NOMO-1 treated with DMSO at 0.1 percent for 48 hours (cell line): ENCODE results near the gene PITX1.

Experiments
- DNase-seq: peaks from one replicate; lab custom pipeline; 2025; ENCODE audit not compliant: unreplicated experiment; lab: John Stamatoyannopoulos, UW

Gene PITX1

DNA sequence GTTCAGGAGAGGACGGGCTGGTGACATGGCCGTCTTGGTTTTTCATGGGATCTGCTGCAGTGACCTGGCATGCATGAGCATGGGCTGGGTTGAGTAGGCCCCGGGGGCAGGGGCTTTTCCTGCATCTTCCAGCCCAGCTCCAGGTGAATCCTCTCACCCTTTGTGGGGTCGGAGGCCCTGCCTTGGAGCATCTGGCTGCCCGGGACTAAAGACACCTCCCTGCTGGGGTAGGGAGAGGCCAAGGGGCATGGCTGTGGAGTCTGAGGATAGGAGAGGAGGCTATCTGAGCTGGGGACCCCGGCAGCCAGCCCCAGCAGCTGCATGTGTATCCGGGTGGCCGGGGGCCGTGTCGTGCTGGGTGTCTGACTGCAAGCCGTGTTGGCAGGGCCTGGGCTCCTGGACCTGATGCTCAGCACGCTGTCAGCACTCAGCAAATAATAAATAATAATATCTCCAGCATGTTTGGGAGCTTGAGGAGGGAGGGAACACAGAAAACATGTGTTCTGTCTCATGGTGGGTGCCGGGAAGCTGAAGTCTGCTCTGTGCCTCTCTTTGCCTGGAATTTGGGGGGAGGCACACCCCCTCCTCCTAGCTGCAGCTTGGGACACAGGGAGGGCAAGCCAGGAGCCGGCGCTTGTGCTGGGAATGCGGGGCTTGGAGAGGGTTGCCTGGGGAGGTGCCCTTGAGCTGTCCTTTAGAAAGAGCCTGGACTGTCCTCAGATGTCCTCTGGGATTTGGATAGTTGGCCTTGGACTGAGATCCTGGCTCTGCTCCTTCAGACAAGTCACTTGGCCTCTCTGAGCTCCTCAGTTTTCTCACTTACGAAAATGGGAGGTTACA, 28.4 kb upstream of the PITX1 start:
- DNase-seq: no peak

- DNase-seq: no peak
These were observed 27.0 kb upstream of the PITX1 start for GRCh38 chr5:135061001-135061400.

DNA sequence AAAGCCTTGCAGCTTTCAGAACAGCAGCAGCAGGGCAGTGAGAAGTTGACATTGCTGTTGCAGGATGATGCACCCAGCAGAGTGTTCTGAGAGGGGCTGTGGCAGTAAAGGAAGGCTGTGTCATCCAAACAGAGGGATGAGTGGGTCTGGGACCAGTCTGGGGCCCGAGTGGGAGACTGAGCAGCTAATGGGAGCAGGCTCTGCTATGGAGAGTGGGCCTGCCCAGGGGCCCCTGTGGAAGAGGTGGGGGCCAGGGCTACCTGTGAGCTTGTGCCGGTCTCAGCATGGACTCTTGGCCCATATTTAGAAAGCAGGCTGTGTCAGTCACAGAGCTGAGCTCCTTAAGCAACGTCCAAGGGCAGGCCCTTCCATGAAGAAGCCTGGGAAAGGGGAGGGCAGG, 26.0 kb upstream of the PITX1 start:
- no peak for DNase-seq

- DNase-seq: no peak
These were observed 25.2 kb upstream of the PITX1 start for GRCh38 chr5:135059000-135059923.

- no peak for DNase-seq
These were observed 24.3 kb upstream of the PITX1 start for GRCh38 chr5:135058331-135058732.

- no peak for DNase-seq
These were observed 23.2 kb upstream of the PITX1 start for GRCh38 chr5:135057233-135057632.

DNA sequence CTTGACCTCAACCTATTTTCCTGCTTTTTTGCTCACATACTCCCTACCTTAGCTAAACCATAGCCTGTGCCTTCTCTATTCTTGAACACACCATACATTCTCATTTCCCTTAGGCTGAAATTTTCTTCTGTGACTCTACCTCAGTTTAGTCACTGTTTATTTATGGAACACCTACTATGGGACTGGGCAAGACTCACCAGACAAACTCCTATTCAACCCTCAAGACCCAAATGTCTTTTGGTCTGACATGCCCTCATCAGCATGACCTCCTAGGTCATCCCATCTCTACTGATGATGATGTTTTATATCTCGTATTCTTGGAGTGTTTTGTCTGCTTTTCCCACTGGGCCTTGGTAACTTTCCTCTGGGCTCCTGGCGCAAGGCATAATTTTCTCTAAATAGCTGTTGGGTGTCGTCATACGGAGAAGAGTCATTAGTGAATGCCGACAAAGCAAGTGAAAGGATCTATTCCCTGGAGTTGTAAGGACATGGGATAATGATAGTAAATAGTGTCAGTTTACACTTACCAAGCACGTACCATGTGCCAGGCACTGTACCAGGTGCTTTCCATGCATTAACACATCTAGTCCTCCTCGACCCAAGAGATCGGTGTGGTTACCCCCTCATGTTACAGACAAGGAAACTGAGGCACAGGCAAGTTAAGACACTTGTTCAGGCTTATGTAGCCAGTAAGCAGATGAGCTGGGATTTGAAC, 22.4 kb upstream of the PITX1 start:
- no peak for DNase-seq

GRCh38 chr5:135055396-135055795, 21.4 kb upstream of the PITX1 start:
- DNase-seq: no peak

GRCh38 chr5:135054546-135054945, 20.5 kb upstream of the PITX1 start:
- no peak for DNase-seq

DNA sequence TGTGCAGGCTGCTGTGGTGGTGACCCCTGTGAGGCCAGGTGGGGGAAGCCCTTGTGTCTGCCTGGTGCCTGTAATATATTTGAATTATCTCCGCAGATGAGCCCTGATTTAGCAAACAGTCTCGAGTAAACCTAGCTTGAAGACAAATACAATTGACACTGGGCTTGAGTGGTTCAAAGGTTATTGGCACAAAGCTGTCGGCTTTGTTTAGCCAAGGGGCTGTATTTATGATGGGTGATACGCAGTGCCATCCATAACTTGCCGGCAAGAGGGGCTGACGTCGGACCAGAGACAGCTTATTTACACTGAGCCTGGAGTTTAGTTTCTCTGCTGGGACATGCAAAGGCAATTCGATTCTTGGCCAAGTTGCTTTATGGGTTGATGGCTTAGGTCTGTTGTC, 20.0 kb upstream of the PITX1 start:
- no peak for DNase-seq

- DNase-seq: peak; percentile 67
These were observed 19.2 kb upstream of the PITX1 start for GRCh38 chr5:135053278-135053677.

GRCh38 chr5:135052511-135053145, 18.6 kb upstream of the PITX1 start:
- DNase-seq: no peak

GRCh38 chr5:135051872-135052271, 17.8 kb upstream of the PITX1 start:
- DNase-seq: no peak

DNA sequence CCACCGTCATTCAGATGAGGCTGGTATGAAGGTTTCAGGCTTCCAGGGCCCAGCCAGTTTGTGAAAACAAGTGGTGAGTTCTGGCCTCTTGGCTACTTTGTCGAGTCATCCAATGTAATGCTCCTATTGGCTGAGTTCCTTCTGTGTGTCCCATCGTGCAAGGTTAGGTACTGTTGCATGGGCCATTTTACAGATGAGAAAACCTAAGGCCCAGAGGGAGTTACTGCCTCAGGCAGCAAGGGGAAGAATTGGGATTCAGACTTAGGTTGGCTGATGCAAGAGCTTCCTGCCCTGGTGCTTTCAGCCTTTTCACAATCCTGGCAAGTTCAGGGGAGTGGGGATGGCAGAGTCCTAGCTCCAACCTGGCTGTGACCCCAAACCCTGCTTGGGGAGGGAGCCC, 17.4 kb upstream of the PITX1 start:
- no peak for DNase-seq

DNA sequence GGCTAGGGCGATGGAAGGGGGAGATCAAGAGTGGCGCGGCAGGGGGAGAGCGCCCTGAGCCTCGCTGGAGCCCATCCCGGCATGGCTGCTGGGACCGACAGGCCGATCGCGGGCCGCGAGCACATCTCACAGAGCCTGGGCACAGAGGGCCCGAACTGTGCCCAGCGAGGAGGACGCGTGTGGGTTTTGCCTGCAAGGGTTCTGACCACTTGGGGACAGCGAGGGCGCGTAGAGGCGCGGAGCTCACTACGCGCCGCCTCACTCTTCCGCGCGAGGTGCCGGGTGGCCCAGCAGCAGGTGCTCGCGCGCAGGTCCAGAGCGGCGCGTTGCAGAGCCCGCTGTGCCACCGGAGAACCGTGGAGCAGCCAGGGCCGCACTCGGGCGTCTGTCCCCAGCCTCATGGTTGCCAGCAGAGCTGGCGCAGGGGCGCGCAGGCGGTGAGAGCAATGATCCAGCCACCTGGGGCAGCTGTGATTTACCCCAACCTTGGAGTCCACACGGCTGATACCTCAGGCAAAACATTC, 16.3 kb upstream of the PITX1 start:
- DNase-seq: no peak

DNA sequence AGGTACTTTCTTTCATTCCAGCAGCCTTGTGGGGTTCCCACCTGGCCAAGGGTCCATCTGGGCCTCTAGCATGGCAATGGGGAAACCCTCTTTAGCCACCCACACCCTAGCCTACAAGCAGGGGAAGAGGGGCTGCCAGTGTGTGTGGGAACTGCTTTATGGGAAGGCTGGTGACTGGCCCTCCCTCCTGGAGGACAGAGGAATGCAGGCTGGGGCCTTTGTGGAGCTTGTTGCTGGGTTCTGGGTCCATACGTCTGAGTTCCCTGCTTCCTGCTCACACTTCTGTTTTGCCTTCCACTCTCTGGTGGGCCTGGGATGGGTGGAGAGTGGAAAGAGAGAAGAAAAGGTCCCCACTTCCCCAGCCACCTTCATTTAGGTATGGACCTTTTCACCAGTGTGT, 14.9 kb upstream of the PITX1 start:
- no peak for DNase-seq

- no peak for DNase-seq
These were observed 14.3 kb upstream of the PITX1 start for GRCh38 chr5:135048286-135048685.

GRCh38 chr5:135047347-135047695, 13.3 kb upstream of the PITX1 start:
- no peak for DNase-seq

- DNase-seq: no peak
These were observed 12.8 kb upstream of the PITX1 start for GRCh38 chr5:135046661-135047346.

GRCh38 chr5:135045488-135045887, 11.5 kb upstream of the PITX1 start:
- no peak for DNase-seq
